DOHH2 (cell line): ENCODE results near the gene INPP4A.

Experiments used
- EZH2phosphoT487 ChIP-seq: fragments of 200-600 bp; sonication (generic); IDR thresholded peaks from 2 replicates; pipeline ENCODE4 v1.6.1; 2017; ENCODE audit warnings: borderline replicate concordance, mild to moderate bottlenecking, antibody characterized with exemption, low read length, moderate library complexity, mixed read lengths
- TF ChIP-seq, protein P1 (sequence below): fragments of 200-600 bp; sonication (generic); IDR thresholded peaks from one replicate; pipeline ENCODE4 v1.5.1; 2014; ENCODE audit warnings: antibody characterized with exemption, mild to moderate bottlenecking, low read depth, low read length; ENCODE audit not compliant: poor library complexity, severe bottlenecking

DNA sequence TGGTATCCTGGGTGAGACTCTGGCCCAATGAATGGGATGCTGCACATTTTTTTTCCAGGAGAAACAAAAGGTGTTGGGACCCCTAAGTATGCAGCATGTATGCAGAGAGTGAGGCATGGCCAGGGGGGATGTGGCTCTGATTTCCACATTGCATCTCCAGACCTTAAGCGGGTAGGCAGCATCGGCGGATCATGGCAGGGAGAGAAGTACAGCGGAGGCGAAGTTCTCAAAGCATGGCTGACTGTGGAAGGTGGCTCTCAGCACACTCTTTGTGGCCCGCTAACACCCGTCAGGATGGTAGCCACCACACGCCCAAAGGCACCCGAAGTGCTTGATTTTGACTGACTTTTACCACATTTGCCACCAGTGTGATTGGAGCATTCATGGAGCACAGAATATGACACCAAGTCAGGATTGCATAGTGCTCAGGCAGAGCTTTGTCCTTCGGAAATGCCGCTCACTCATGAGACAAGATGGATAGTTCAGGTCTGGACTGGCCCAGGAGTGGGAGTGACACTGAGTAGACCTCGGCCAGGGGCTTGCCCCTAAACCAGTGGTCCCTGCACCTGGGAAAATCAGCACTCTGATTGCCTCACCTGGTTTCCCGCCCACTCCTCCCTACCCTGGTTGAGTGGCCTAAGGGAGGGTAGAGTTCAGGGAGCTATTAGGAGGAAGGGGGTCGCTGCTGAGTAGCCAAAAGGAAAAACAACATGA lies 14.2 kb downstream of the INPP4A start:
- TF ChIP-seq EZH2phosphoT487, result no peak
- TF ChIP-seq, protein P1, sequence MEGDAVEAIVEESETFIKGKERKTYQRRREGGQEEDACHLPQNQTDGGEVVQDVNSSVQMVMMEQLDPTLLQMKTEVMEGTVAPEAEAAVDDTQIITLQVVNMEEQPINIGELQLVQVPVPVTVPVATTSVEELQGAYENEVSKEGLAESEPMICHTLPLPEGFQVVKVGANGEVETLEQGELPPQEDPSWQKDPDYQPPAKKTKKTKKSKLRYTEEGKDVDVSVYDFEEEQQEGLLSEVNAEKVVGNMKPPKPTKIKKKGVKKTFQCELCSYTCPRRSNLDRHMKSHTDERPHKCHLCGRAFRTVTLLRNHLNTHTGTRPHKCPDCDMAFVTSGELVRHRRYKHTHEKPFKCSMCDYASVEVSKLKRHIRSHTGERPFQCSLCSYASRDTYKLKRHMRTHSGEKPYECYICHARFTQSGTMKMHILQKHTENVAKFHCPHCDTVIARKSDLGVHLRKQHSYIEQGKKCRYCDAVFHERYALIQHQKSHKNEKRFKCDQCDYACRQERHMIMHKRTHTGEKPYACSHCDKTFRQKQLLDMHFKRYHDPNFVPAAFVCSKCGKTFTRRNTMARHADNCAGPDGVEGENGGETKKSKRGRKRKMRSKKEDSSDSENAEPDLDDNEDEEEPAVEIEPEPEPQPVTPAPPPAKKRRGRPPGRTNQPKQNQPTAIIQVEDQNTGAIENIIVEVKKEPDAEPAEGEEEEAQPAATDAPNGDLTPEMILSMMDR, result no peak
